GM12892 (cell line): ENCODE data around the gene FAF1.

Source experiments
- POLR2A ChIP-seq: IDR thresholded peaks from 2 replicates; pipeline ENCODE4 v1.6.1; 2011; ENCODE audit warnings: low read depth, low read length, control low read depth
- POLR2AphosphoS5 ChIP-seq: IDR thresholded peaks from 2 replicates; pipeline ENCODE4 v1.6.1; 2011; ENCODE audit warnings: low read depth, low read length, control low read depth

DNA sequence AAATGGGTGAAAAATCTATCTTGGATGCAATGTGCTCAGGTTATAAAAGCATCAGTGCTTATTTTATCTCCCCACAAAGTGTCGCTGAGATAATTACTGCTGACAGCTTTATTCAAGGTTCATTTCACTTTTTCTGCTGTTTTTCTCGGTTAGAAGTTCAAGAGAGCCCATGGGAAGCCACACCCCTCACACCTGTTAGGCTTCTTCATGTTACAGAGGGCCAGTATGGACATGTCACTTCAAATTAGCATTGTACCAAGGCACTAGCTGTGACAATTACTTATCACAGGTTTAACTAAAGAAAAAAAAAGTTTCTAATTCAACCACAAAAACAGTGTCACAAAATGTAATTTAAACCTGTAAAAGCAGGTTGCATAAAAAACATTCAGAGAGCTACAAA lies 349.5 kb downstream of the FAF1 start:
- TF ChIP-seq POLR2A = no peak
- TF ChIP-seq POLR2AphosphoS5 = no peak
